IMR-90 (cell line): ENCODE measurements around the gene PARD3.

ENCODE experiments used
- CHD1 ChIP-seq: IDR thresholded peaks from 2 replicates; pipeline ENCODE4 v1.6.1; 2012; ENCODE audit warnings: low read depth, low read length, improper control_type of control experiment
- MAZ ChIP-seq: IDR thresholded peaks from 2 replicates; pipeline ENCODE4 v1.6.1; 2012; ENCODE audit warnings: low read depth, mild to moderate bottlenecking, low read length, improper control_type of control experiment, moderate library complexity, borderline replicate concordance
- POLR2A ChIP-seq: IDR thresholded peaks from 2 replicates; pipeline ENCODE4 v1.6.1; 2012; ENCODE audit warnings: mild to moderate bottlenecking, low read depth, low read length
- TF ChIP-seq, protein P1 (sequence below): conservative IDR thresholded peaks from 2 replicates; pipeline ENCODE4 v1.5.1; 2012; ENCODE audit warnings: mild to moderate bottlenecking, low read depth, low read length, improper control_type of control experiment

DNA sequence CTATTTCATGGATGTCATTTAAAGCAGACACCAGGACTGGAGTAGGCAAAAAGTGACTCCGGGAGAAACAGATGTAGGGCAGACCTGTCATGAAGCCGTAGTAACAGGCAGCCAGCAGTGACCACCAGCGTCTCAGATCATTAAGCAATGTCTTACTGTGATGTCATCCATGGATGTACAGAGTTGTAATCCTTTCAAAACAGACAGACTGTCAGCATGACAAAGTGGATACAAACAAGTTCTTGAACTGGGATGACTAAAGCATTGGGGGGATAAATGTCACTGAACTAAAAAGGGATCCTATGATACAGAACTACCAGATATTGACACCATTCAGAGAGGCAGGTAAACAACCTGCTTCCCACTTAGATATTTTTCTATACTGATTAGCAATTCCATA, 675.5 kb downstream of the PARD3 start:
- TF ChIP-seq, protein P1, sequence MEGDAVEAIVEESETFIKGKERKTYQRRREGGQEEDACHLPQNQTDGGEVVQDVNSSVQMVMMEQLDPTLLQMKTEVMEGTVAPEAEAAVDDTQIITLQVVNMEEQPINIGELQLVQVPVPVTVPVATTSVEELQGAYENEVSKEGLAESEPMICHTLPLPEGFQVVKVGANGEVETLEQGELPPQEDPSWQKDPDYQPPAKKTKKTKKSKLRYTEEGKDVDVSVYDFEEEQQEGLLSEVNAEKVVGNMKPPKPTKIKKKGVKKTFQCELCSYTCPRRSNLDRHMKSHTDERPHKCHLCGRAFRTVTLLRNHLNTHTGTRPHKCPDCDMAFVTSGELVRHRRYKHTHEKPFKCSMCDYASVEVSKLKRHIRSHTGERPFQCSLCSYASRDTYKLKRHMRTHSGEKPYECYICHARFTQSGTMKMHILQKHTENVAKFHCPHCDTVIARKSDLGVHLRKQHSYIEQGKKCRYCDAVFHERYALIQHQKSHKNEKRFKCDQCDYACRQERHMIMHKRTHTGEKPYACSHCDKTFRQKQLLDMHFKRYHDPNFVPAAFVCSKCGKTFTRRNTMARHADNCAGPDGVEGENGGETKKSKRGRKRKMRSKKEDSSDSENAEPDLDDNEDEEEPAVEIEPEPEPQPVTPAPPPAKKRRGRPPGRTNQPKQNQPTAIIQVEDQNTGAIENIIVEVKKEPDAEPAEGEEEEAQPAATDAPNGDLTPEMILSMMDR: no peak
- TF ChIP-seq POLR2A (no peak), CHD1 (no peak), MAZ (no peak)
